GOT3 (cell line): ENCODE data around the gene SPDYE16.
"Not testable (repeated sequence)": the region's sequence is repeated elsewhere in the genome, so short reads cannot be mapped to it uniquely, and the experiment has no call there.

ENCODE experiments used
- DNase-seq: peaks from one replicate; lab custom pipeline; 2025; ENCODE audit warnings: mixed read lengths; lab: John Stamatoyannopoulos, UW

SPDYE16 gene

DNA sequence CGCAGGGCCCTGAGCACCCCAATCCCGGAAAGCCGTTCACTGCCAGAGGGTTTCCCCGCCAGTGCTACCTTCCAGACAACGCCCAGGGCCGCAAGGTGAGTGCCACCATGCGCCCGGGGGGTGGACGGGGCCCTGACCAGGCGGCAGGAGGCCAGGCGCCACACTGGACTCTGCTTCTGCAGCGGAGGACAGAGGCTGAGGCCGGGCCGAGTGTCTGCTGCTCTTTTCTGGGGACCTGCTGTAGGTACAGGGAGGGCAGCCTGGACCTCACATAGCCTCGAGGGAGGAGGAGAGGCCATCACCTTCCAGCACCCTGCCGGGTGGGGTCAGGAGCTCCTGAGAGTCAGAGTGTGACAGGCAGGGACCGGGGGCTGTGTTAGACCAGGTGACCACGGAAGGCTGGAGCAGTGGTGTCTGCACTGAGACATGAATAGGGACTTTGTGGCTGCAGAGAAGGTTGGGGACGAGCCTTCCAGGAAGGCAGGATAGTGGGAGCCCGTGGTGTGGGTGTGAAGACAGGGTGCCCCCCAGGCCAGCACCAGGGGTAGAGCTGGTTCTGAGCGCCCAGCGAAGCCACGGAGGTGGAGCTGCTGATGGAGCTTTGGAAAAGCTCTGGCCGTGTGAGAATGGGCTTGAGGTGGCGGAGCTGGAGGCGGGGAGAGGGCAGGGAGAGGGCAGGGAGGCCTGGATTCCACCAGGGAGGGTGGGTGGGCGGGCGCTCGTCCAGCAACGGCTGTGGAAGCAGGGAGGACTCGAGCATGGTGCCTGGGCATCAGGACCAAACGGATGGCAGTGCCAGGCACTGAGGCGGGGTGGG, 38.5 kb downstream of the SPDYE16 start:
- not testable (repeated sequence) for DNase-seq

DNA sequence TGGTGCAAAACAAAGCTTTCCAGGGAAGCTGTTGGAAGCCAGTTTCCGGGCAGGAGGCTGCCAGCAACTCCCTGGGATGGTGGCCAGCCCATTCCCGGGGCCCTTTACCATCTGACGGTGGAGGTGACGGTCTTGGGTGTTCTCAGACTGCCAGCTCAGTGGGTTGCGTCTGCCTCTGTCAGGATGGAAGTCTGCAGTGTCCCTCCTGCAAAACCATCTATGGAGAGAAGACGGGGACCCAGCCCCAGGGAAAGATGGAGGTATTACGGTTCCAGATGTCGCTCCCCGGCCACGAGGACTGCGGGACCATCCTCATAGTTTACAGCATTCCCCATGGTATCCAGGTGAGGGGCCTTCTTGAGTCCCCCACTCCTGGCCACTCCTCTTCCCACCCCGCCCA, 39.9 kb downstream of the SPDYE16 start:
- not testable (repeated sequence) for DNase-seq

DNA sequence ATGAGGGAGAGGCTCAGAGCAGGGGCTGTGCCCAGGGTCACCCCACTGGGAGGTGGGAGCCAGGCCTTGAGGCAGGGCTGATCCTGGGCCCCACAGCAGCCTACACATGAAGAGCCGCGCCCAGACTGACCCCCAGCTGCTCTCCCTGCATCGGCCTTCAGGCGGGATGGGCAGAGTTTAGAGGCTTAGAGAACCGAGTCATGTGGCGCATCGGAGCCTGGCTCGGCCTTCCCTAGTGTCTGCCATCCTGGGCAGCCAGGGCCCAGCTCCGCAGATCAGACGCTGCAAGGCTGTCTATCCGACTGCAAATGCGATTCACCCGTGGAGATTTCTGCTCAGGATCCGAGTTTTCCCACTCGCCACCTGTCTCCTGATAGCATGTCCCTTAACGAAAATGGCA, 40.3 kb downstream of the SPDYE16 start:
- DNase-seq = not testable (repeated sequence)

DNA sequence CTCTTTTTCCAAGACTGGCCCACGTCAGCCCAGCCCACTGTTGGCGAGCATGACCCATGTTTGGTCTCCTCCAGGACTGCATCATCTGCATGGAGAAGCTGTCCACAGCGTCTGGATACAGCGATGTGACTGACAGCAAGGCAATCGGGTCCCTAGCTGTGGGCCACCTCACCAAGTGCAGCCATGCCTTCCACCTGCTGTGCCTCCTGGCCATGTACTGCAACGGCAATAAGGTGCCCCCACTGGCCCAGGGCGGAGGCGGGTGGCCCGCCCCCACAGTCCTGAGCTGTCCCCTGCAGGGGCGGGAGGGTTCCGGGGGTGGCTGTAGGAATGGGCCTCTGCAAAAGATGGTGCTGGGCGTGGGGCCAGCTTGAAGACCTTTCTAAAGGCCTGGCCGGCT, 40.9 kb downstream of the SPDYE16 start:
- DNase-seq = not testable (repeated sequence)

DNA sequence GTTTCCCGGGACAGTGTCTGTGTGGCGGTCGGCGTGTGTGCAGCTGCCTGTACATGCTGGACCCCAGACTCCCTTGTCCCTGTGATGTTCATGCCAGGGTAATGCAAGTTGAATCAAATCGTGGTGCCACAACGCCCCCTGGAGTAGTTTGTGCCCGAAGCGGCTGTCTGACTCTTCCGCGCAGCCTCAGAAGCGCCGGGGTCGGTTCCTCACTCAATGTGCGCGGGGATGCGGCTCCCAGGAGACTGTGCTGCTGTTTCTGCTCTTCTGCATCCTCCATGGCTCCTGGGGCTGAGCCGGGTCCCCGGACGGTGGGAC, 43.2 kb downstream of the SPDYE16 start:
- DNase-seq = not testable (repeated sequence)

DNA sequence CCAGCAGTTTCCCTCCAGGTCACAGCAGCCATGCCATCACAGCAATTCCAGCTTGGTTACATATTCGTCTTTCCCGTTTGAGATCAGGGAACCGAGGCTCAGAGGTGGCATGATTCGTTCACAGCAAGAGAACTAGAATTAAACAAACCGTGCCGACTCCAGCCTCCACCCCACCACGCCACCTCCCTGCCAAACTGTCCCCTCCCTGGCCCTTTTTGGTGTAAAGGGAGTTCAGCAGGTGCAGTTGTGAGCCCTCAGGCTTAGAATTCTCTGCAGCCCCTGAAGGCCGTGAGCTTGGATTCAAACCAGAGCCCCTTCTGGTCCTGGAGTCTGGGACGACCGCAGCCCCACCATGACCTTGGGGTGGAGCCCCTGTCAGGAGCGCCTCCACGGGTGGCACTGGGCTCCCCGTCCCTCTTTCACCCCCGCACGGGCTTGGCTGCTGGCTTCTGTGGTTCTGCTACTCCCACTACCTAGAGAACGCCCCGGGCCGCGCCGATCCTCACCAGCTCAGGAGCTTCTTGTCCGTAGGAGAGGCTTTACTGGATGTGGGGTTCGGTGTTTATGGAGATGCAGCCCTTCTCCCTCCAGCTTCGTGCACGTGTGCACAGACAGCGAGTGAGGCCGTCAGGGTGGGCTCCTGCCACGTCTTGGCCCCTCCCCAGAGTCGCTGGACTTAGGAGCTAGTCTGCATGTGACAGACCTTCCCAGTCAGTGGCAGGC, 43.7 kb downstream of the SPDYE16 start:
- DNase-seq = not testable (repeated sequence)

DNA sequence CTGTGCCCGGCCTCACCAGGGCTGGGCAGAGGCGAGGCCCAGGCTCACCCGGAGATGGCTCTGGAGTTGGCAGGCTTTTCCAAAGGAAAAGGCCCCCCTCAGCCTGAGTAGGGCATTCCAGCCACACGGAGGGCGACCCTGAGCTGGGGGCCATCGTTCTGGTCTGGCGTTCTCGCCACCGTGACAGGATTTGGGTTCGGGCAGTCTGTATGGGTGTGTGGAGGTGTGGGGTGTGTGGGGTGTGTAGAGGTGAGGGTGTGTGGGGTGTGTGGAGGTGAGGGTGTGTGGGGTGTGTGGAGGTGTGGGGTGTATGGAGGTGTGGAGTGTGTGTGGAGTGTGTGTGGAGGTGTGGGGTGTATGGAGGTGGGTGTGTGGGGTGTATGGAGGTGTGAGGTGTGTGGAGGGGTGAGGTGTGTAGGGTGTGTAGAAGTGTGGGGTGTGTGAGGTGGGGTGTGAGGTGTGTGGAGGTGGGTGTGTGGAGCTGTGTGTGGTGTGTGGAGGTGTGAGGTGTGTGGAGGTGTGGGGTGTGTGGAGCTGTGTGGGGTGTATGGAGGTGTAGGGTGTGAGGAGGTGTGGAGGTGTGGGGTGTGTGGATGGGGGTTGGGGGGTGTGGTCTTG, 44.4 kb downstream of the SPDYE16 start:
- not testable (repeated sequence) for DNase-seq

DNA sequence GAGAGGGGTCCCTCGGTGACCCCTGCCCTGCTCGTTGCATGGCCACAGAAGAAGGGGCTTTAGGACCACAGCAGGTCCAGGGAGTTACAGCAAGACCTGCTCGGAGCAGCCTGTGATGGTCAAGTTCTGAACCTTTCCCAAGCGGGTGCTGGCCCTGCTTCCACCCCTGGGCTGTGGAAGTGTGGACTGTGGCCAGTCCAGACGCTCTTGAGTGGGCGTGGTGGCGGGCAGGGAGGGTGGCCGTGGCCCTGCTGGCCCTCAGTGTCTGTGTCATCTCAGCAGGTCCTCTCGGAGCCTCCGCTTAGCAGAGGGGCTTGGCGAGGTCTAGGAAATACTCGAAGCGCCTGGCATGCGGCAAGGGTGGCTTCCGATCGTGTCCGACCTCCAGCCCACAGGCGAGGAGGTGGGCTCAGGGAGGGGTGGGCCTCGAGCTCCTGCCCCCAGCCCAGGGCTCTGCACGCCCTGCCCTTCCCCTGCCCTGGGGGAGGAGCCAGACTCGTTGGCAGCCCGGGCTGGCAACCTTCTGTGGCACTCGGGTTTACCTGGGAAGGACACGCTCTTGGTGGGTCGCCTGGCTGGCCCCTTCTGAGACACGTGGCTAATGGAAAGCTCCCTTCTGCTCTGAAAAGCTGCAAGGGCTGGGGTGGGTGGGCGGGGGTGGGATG, 45.0 kb downstream of the SPDYE16 start:
- not testable (repeated sequence) for DNase-seq

DNA sequence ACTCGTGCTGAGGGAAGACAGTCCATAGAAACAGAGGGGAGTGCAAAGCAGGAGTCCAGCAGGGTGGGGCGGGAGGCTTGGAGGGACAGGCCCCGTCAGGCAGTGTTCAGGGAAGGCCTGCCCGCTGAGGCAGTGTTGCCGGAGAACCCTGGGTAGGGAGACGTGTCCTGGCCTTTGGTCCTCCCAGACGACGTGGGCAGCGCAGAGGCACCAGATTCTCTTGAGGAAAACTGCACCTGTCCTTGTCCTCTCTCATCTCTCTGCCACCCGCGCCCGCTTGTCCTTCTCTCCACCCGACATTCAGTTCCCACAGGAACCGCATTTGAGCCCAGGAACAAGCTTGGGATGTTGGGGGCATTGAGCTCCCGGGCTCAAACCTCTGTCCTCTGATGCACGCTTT, 47.4 kb downstream of the SPDYE16 start:
- DNase-seq = not testable (repeated sequence)

DNA sequence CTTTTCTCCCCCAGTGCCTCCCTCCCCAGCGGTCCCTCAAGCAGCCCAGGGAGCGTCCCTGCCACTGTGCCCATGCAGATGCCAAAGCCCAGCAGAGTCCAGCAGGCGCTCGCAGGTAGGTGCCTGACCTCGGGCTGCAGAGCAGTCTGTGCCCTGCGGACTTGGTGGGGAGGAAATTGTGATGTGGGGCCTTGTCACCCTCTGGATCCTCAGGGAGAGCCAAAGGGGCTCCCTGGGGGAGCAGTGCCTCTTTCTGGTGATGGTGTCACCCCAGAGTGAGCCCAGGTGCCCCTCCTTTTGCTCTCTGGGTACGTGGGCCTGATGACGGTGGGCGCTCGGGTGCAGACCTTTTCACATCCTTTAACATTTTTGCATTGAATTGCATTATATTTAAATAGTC, 51.0 kb downstream of the SPDYE16 start:
- DNase-seq = not testable (repeated sequence)

DNA sequence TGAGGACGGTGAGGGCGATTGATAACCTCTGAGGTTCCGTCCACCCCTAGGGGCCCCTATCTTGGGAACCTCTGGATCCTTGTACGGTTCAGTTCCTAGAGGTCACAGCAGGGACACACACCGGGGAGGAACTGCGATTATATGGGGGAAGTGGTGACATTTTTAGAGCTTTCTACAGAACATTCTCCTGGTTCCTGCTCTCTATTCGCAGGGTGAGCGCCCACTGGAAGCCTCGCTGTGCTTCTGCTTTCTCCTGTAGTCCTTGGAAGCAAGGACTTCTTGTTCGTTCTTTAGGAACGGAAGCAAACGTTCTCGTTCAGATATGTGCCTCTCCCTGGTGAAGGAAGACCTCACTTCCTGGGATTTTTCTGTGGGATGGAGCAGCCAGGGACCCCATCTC, 55.1 kb downstream of the SPDYE16 start:
- not testable (repeated sequence) for DNase-seq

DNA sequence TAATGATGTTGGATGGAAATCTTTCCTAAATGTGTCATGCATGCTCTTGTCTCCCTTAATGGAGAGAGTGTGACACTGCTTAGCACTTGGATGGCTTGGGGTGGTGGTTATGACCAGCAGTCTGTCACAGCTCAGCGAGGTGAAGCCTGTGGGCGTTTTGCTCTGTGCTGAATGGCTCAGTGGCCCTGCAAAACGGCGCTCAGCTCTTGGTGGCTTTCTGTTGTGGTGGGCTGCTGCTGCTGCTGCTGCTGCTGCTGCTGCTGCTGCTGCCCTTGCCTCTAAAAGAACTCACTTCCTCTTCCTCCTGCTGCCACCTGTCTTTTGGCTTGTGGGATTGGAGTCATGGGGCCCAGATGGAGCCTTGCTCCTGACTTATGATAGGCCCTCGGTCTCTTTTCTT, 56.5 kb downstream of the SPDYE16 start:
- DNase-seq = not testable (repeated sequence)

DNA sequence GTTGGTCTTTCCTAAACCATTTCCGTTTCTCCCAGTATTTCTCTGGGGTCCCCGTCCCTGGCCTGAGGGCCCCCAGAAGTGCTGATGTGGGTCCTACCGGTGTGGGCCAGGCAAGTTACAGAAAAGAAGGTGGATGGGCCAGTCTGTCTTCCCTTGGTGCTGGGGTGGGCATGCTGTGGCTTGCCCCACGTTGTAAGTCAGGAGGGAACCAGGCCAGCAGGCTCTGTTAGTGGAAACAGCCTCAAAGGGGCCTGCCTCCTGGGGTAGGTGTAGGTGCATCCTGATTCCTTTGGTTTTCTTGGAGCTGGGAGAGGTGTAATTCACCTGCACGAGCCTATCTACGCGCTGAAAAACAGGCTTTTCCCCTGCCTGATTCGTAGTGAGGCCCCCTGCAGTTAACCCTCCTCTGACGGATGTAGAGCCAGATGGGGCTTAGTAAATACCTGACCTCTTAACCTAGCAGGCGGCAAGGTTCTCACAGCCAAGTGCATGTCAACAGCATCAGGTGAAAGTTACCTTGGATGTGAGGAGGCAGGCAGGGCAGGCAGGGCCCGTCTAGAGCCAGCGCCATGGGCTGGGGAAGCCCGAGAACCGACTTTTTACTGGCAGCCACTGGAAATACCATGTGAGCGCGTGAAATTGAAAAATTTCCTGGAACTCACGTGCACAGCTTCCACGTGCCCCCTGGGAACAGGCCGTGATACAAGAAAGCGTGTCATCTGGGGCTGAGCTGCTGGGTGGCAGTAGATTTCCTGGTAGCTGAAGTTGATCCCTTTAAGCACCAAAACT, 57.1 kb downstream of the SPDYE16 start:
- DNase-seq = not testable (repeated sequence)

DNA sequence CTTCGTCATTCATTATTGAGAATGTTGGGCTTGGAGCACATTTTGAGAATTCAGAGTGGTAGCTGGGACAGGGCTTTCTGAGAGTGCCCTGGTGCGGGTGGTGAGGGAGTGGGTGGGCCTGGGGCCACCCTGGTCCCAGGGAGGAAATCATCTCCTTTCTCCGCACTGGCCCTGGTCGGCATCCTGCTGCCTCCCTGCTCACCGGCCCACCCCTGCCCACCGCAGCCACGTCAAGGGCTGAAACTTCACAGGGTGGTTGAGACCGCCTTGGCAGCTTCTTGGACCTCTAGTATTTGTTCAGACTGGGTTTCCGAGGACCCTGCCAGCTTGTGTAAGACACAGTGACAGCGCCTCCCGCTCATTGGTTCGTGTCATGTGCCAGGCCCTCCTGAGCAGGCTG, 58.6 kb downstream of the SPDYE16 start:
- not testable (repeated sequence) for DNase-seq

DNA sequence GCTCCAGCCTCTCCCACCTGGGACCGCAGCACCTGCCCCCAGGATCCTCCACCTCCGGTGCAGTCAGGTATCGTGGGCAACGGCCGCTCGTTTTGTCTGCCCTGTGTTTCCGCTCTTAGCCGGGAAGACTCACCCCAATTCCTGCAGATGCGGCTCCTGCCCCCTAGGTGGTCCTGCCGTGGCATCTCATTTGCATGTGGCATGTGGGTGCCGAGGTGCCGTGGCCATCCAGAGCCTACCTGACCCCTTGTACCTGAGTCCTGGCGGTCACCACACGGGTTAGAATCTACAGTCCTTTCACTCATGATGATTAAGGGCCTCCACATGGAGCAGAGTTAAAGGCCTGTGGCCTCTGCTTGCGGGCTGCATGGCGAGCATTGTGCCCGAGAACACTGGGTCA, 60.0 kb downstream of the SPDYE16 start:
- not testable (repeated sequence) for DNase-seq

DNA sequence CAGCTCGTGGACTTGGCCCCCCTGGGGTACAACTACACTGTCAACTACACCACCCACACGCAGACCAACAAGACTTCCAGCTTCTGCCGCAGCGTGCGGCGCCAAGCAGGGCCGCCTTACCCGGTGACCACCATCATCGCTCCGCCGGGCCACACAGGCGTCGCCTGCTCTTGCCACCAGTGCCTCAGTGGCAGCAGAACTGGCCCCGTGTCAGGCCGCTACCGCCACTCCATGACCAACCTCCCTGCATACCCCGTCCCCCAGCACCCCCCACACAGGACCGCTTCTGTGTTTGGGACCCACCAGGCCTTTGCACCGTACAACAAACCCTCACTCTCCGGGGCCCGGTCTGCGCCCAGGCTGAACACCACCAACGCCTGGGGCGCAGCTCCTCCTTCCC, 60.4 kb downstream of the SPDYE16 start:
- DNase-seq = not testable (repeated sequence)
